Measurements from ENCODE around the gene USP3. TPM values are rescaled to one million over a fixed set of nuclear protein-coding genes. Genes with fewer than 3 reads are reported as not detected.

The USP3 gene
- total and polyA plus RNA-seq, 2 of the 13 experiments (the other 11 are each of a cell fraction or from before 2014, with no cell fraction given): 14.3 to 61.2 TPM

DNA sequence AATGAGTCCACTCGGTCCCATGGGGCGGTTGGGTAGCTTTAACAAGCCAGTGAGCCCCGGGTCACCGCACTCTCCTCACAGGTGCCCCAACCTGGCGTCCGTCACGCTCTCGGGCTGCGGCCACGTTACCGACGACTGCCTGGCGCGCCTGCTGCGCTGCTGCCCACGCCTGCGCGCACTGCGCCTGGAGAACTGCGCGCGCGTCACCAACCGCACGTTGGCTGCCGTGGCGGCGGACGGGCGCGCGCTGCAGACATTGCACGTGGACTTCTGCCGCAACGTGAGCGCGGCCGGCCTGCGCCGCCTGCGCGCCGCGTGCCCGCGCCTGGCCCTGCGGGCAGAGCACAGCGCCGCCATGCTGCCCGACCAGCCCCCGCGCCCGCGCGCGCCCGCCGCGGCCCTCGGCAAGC lies 96.2 kb downstream of the USP3 start (continued):
- TF ChIP-seq RBM39 (IDR thresholded peaks at IDR 0.05; ENCODE audit: low read depth, low read length, poor library complexity, severe bottlenecking) (no peak), PCBP2 (optimal IDR thresholded peaks at IDR 0.05; ENCODE audit: low read depth, low read length, poor library complexity, severe bottlenecking) (no peak), NAIF1 (CRISPR knock-in tag; IDR thresholded peaks at IDR 0.05; ENCODE audit: borderline replicate concordance) (peak; percentile 89; the same call in 1 of the 2 replicates), NFKB2 (CRISPR knock-in tag; IDR thresholded peaks at IDR 0.05; ENCODE audit: borderline replicate concordance) (peak; percentile 81; the same call in 1 of the 2 replicates), ZNF101 (CRISPR knock-in tag; IDR thresholded peaks at IDR 0.05; ENCODE audit: borderline replicate concordance, low read depth) (no peak), ZNF841 (CRISPR knock-in tag; IDR thresholded peaks at IDR 0.05; ENCODE audit: borderline replicate concordance) (peak; percentile 85; the same call in 1 of the 2 replicates), DMTF1 (CRISPR knock-in tag; IDR thresholded peaks at IDR 0.05) (no peak), ZNF883 (CRISPR knock-in tag; IDR thresholded peaks at IDR 0.05; ENCODE audit: not compliant biosample characterization) (peak; percentile 50), ELF4 (CRISPR knock-in tag; IDR thresholded peaks at IDR 0.05; ENCODE audit: borderline replicate concordance) (no peak), POLR2AphosphoS5 (IDR thresholded peaks at IDR 0.05; ENCODE audit: low read depth, low read length) (peak; percentile 85), HOXA9 (CRISPR knock-in tag; IDR thresholded peaks at IDR 0.05; ENCODE audit: borderline replicate concordance) (peak; percentile 72; the same call in 1 of the 2 replicates), ZNF180 (CRISPR knock-in tag; IDR thresholded peaks at IDR 0.05; ENCODE audit: borderline replicate concordance, low read depth) (no peak), ZNF558 (CRISPR knock-in tag; IDR thresholded peaks at IDR 0.05; ENCODE audit: borderline replicate concordance) (peak; percentile 40; the same call in 1 of the 2 replicates), ZNF567 (CRISPR knock-in tag; IDR thresholded peaks at IDR 0.05; ENCODE audit: borderline replicate concordance) (no peak)
- TF ChIP-seq, protein P1, sequence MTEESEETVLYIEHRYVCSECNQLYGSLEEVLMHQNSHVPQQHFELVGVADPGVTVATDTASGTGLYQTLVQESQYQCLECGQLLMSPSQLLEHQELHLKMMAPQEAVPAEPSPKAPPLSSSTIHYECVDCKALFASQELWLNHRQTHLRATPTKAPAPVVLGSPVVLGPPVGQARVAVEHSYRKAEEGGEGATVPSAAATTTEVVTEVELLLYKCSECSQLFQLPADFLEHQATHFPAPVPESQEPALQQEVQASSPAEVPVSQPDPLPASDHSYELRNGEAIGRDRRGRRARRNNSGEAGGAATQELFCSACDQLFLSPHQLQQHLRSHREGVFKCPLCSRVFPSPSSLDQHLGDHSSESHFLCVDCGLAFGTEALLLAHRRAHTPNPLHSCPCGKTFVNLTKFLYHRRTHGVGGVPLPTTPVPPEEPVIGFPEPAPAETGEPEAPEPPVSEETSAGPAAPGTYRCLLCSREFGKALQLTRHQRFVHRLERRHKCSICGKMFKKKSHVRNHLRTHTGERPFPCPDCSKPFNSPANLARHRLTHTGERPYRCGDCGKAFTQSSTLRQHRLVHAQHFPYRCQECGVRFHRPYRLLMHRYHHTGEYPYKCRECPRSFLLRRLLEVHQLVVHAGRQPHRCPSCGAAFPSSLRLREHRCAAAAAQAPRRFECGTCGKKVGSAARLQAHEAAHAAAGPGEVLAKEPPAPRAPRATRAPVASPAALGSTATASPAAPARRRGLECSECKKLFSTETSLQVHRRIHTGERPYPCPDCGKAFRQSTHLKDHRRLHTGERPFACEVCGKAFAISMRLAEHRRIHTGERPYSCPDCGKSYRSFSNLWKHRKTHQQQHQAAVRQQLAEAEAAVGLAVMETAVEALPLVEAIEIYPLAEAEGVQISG (CRISPR knock-in tag; IDR thresholded peaks at IDR 0.05): peak; percentile 84
- TF ChIP-seq, protein P2, sequence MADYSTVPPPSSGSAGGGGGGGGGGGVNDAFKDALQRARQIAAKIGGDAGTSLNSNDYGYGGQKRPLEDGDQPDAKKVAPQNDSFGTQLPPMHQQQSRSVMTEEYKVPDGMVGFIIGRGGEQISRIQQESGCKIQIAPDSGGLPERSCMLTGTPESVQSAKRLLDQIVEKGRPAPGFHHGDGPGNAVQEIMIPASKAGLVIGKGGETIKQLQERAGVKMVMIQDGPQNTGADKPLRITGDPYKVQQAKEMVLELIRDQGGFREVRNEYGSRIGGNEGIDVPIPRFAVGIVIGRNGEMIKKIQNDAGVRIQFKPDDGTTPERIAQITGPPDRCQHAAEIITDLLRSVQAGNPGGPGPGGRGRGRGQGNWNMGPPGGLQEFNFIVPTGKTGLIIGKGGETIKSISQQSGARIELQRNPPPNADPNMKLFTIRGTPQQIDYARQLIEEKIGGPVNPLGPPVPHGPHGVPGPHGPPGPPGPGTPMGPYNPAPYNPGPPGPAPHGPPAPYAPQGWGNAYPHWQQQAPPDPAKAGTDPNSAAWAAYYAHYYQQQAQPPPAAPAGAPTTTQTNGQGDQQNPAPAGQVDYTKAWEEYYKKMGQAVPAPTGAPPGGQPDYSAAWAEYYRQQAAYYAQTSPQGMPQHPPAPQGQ (CRISPR knock-in tag; IDR thresholded peaks at IDR 0.05; ENCODE audit: borderline replicate concordance): no peak
- TF ChIP-seq, protein P3, sequence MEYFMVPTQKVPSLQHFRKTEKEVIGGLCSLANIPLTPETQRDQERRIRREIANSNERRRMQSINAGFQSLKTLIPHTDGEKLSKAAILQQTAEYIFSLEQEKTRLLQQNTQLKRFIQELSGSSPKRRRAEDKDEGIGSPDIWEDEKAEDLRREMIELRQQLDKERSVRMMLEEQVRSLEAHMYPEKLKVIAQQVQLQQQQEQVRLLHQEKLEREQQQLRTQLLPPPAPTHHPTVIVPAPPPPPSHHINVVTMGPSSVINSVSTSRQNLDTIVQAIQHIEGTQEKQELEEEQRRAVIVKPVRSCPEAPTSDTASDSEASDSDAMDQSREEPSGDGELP (IDR thresholded peaks at IDR 0.05; ENCODE audit: borderline replicate concordance, low read depth): no peak
- TF ChIP-seq, protein P4, sequence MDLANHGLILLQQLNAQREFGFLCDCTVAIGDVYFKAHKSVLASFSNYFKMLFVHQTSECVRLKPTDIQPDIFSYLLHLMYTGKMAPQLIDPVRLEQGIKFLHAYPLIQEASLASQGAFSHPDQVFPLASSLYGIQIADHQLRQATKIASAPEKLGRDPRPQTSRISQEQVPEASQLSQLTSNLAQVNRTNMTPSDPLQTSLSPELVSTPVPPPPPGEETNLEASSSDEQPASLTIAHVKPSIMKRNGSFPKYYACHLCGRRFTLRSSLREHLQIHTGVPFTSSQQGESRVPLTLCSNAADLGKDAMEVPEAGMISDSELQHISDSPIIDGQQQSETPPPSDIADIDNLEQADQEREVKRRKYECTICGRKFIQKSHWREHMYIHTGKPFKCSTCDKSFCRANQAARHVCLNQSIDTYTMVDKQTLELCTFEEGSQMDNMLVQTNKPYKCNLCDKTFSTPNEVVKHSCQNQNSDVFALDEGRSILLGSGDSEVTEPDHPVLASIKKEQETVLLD (CRISPR knock-in tag; IDR thresholded peaks at IDR 0.05; ENCODE audit: low read depth): peak; percentile 65

Data from HepG2 (cell line).